ENCODE data around the gene PCNX2. TPM values are rescaled to one million over a fixed set of nuclear protein-coding genes. Genes with fewer than 3 reads are reported as not detected.

Gene PCNX2
- total RNA-seq, 2 donors from 2014 or later: 8.1 to 9.0 TPM

- peaks cover 0 to 11% of the 10 kb centered on the region in 2 donors for H3K4me1 ChIP-seq
- H3K4me3 ChIP-seq: peak overlapping the region; percentile 45 to 66
- TF ChIP-seq, protein P1, sequence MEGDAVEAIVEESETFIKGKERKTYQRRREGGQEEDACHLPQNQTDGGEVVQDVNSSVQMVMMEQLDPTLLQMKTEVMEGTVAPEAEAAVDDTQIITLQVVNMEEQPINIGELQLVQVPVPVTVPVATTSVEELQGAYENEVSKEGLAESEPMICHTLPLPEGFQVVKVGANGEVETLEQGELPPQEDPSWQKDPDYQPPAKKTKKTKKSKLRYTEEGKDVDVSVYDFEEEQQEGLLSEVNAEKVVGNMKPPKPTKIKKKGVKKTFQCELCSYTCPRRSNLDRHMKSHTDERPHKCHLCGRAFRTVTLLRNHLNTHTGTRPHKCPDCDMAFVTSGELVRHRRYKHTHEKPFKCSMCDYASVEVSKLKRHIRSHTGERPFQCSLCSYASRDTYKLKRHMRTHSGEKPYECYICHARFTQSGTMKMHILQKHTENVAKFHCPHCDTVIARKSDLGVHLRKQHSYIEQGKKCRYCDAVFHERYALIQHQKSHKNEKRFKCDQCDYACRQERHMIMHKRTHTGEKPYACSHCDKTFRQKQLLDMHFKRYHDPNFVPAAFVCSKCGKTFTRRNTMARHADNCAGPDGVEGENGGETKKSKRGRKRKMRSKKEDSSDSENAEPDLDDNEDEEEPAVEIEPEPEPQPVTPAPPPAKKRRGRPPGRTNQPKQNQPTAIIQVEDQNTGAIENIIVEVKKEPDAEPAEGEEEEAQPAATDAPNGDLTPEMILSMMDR (IDR thresholded peaks at IDR 0.05): no peak
- no peaks in the 10 kb centered on the region for H3K36me3 ChIP-seq
- H3K9me3 ChIP-seq: no peaks in the 10 kb centered on the region
- H3K27ac ChIP-seq: peak overlapping the region in 1 of 2 donors; percentile 56
- no peaks in the 10 kb centered on the region for H3K27me3 ChIP-seq
- no peak for DNase-seq (ENCODE audit: low spot score)
Observed at GRCh38 chr1:233294913-233295236, 650 bp downstream of the PCNX2 start.

DNA sequence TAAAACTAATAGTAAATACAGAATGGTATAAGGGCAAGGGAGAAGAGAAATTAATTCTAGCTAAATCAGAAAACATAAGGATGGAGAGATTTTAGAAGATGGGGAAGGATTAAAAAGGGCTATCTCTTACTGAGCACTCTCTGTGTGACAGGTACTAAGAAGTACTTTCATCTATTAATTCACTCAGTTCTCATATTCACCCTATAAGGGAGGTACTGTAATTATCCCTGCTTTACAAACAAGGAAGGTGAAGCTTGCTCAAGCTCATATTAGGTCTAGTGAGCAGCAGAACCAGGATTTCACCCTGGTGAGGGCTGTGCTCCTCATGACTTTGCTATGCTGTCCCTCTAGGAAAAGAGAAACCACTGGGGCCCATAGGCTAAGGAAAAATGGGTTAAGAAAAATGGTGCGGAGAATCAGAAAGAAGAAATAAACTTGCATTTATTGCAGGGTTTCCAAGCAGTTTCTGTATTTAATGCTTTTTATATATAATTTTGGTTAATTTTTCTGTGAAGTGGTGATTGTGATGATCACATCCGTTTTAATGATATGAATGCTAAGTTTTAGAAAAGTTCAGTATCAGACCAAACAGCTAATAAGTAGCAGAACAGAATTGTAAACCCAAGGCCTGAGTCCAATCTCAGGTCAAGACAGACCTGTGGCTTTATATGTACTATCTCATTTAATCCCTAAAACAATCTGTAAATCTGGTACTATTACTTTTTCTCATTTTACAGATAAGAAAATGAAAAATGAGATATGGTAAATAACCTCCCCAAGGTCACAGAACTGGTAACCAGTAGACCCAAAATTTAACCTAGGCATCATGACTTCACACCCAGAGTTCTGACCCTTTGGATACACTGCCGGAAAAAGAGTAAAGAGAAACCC is 1.7 kb downstream of the PCNX2 start:
- no peak overlapping the region for H3K4me3 ChIP-seq
- no peaks in the 10 kb centered on the region for H3K27me3 ChIP-seq
- peaks cover 0 to 11% of the 10 kb centered on the region in 2 donors for H3K4me1 ChIP-seq
- H3K27ac ChIP-seq: no peak overlapping the region
- H3K36me3 ChIP-seq: no peaks in the 10 kb centered on the region
- no peak for DNase-seq (ENCODE audit: low spot score)
- TF ChIP-seq, protein P1 (IDR thresholded peaks at IDR 0.05): no peak
- H3K9me3 ChIP-seq: no peaks in the 10 kb centered on the region

GRCh38 chr1:233290396-233291034 is 5.0 kb downstream of the PCNX2 start:
- H3K27me3 ChIP-seq: no peaks in the 10 kb centered on the region
- no peak overlapping the region for H3K27ac ChIP-seq
- no peaks in the 10 kb centered on the region for H3K36me3 ChIP-seq
- TF ChIP-seq, protein P1 (IDR thresholded peaks at IDR 0.05): no peak
- H3K4me3 ChIP-seq: no peak overlapping the region
- no peak for DNase-seq (ENCODE audit: low spot score)
- no peaks in the 10 kb centered on the region for H3K9me3 ChIP-seq
- H3K4me1 ChIP-seq: peaks cover 0 to 8% of the 10 kb centered on the region in 2 donors

DNA sequence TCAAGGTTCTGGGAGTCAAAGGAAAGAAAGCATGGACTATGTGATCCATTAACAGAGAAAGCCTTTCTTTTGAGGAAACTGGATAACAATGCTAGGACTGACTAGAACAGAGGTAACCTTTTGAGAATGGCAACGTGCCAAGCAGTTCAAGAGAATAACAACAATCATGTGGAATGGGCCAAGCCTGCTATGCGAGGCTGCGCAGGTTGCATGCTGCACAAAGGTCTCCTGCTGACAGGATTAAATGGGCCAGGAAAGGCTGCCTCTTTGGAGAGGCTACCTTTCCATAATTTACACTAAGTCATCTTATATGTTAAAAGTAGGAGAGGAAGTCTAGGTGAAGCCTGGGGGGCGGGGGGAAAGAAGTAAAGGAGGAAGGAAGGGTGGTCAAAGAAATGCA is 5.8 kb downstream of the PCNX2 start:
- no peaks in the 10 kb centered on the region for H3K36me3 ChIP-seq
- H3K4me3 ChIP-seq: no peak overlapping the region
- H3K27ac ChIP-seq: no peak overlapping the region
- no peaks in the 10 kb centered on the region for H3K9me3 ChIP-seq
- TF ChIP-seq, protein P1 (IDR thresholded peaks at IDR 0.05): no peak
- H3K27me3 ChIP-seq: no peaks in the 10 kb centered on the region
- DNase-seq (ENCODE audit: low spot score): no peak
- H3K4me1 ChIP-seq: no peaks in the 10 kb centered on the region

- H3K4me3 ChIP-seq: no peak overlapping the region
- TF ChIP-seq, protein P1 (IDR thresholded peaks at IDR 0.05): no peak
- H3K27ac ChIP-seq: no peak overlapping the region
- H3K9me3 ChIP-seq: no peaks in the 10 kb centered on the region
- DNase-seq (ENCODE audit: low spot score): no peak
- no peaks in the 10 kb centered on the region for H3K27me3 ChIP-seq
- no peaks in the 10 kb centered on the region for H3K36me3 ChIP-seq
- H3K4me1 ChIP-seq: no peaks in the 10 kb centered on the region
Observed at GRCh38 chr1:233282582-233282886, 13.0 kb downstream of the PCNX2 start.

Measured in right atrium auricular region (tissue), 2 donors.